D721Med (cell line): ENCODE results near the gene SLC4A4.

Experiments
- DNase-seq: peaks from one replicate; pipeline ENCODE4 v3.0.0; 2011; ENCODE audit warnings: low spot score; ENCODE audit not compliant: insufficient read length
- FAIRE-seq: peaks from 2 replicates; lab custom pipeline; 2011; peaks lifted over from hg19 to GRCh38; lab: Jason Lieb, UNC
- CTCF ChIP-seq: IDR thresholded peaks from 2 replicates; pipeline ENCODE4 v1.5.1; 2012; ENCODE audit warnings: mild to moderate bottlenecking, control low read depth; ENCODE audit not compliant: insufficient read depth; ENCODE audit errors: missing control alignments

The SLC4A4 gene

DNA sequence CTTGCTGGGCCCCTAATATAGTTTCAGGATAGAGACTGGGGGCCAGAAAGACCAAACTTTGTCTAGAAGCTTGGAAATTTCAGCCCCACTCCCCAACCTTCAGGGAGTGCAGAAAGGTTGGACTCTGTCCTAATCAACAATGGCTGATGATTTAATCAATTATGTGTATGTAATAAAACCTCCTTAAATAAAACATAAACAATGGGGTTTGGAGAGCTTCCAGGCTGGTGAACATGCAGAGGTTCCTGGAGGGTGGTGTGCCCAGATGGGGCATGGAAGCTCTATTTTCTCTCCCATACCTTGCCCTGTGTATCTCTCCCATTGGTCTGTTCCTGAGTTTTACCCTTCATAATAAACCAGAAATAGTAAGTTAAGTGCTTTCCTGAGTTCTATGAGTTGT, 270.8 kb downstream of the SLC4A4 start:
- FAIRE-seq = no peak
- no peak for TF ChIP-seq CTCF
- DNase-seq = no peak

- FAIRE-seq (no peak), DNase-seq (no peak)
- no peak for TF ChIP-seq CTCF
Observed at GRCh38 chr4:71614621-71615020, 275.8 kb downstream of the SLC4A4 start.

- DNase-seq (no peak), FAIRE-seq (no peak)
- no peak for TF ChIP-seq CTCF
Observed at GRCh38 chr4:71616168-71616811, 277.5 kb downstream of the SLC4A4 start.
